Thoracic aorta (tissue), 2 donors: Measurements from ENCODE around the gene VDR. TPM values are rescaled to one million over a fixed set of nuclear protein-coding genes. Genes with fewer than 3 reads are reported as not detected.

Source experiments
- ATAC-seq: fragments of 150-250 bp; one replicate; pipeline ENCODE4 v1.8.0; 2017; ENCODE audit warnings: low read depth; ENCODE audit not compliant: insufficient number of reproducible peaks, low FRiP score
- DNase-seq: peaks from one replicate; pipeline ENCODE4 v3.0.0-alpha.2; 2020; ENCODE audit warnings: low spot score
- H3K27ac ChIP-seq, 2 donors: fragments of 200-600 bp; sonication (generic); 1 replicate in 1 of 2; 2 replicates in 1 of 2; pipeline ENCODE4 v1.5.1; 2016; ENCODE audit warnings: mild to moderate bottlenecking in 2 of 2, moderate library complexity in 2 of 2
- H3K27me3 ChIP-seq: fragments of 200-600 bp; sonication (generic); replicated peaks from 2 replicates; pipeline ENCODE4 v1.6.0; 2016; ENCODE audit warnings: mild to moderate bottlenecking; ENCODE audit not compliant: insufficient read depth
- H3K36me3 ChIP-seq: fragments of 200-600 bp; sonication (generic); one replicate; pipeline ENCODE4 v1.5.1; 2016
- H3K4me1 ChIP-seq, 2 donors: fragments of 200-600 bp; sonication (generic); 1 replicate in 1 of 2; 2 replicates in 1 of 2; pipeline versions ENCODE4 v1.5.1 to v1.6.0; 2016; ENCODE audit warnings: low read depth in 2 of 2, mild to moderate bottlenecking in 1 of 2; ENCODE audit not compliant: control insufficient read depth in 1 of 2
- H3K4me3 ChIP-seq: fragments of 200-600 bp; sonication (generic); 2 replicates; pipeline ENCODE4 v1.5.1; 2016; ENCODE audit warnings: mild to moderate bottlenecking
- H3K9me3 ChIP-seq: fragments of 200-600 bp; sonication (generic); 2 replicates; pipeline ENCODE4 v1.5.1; 2016
- CTCF ChIP-seq: fragments of 200-600 bp; sonication (generic); IDR thresholded peaks from one replicate; pipeline ENCODE4 v1.5.1; 2019; ENCODE audit warnings: antibody characterized with exemption
- total RNA-seq, 2 donors: library from RNA; depleted of rRNA; stranded (reverse); fragments of >200 nt; gene quantifications; one replicate each; pipeline versions ENCODE4 v1.1.0 to v1.2.3, GENCODE V29; 2016

Gene VDR
- total RNA-seq, 2 donors from 2014 or later: 6.8 to 10.3 TPM

- no peak overlapping the region for H3K4me3 ChIP-seq
- TF ChIP-seq CTCF: no peak
- no peak overlapping the region for H3K27ac ChIP-seq
- peaks cover 0 to 4% of the 10 kb centered on the region in 2 donors for H3K4me1 ChIP-seq
- H3K9me3 ChIP-seq: no peaks in the 10 kb centered on the region
- DNase-seq (no peak), ATAC-seq (no peak)
- H3K36me3 ChIP-seq: no peaks in the 10 kb centered on the region
- H3K27me3 ChIP-seq: no peaks in the 10 kb centered on the region
Measured at GRCh38 chr12:47938594-47938993, 33.8 kb upstream of the VDR start.

- no peaks in the 10 kb centered on the region for H3K27me3 ChIP-seq
- H3K4me3 ChIP-seq: no peak overlapping the region
- no peak overlapping the region for H3K27ac ChIP-seq
- DNase-seq (no peak), ATAC-seq (no peak)
- no peaks in the 10 kb centered on the region for H3K9me3 ChIP-seq
- no peak for TF ChIP-seq CTCF
- H3K36me3 ChIP-seq: no peaks in the 10 kb centered on the region
- H3K4me1 ChIP-seq: peaks cover 0 to 4% of the 10 kb centered on the region in 2 donors
Measured at GRCh38 chr12:47938093-47938492, 33.3 kb upstream of the VDR start.

- no peak for DNase-seq
Measured at GRCh38 chr12:47935184-47935583, 30.4 kb upstream of the VDR start.

GRCh38 chr12:47931187-47931586 is 26.4 kb upstream of the VDR start:
- DNase-seq (no peak), ATAC-seq (no peak)
- Histone ChIP-seq H3K27me3 (no peaks in the 10 kb centered on the region), H3K4me1 (no peaks in the 10 kb centered on the region), H3K9me3 (no peaks in the 10 kb centered on the region), H3K36me3 (no peaks in the 10 kb centered on the region), H3K27ac (no peak overlapping the region), H3K4me3 (no peak overlapping the region)
- no peak for TF ChIP-seq CTCF

More at GRCh38 chr12:47935184-47935583, 30.4 kb upstream of the VDR start:
- no peak overlapping the region for H3K4me3 ChIP-seq
- no peaks in the 10 kb centered on the region for H3K4me1 ChIP-seq
- no peak for ATAC-seq
- H3K36me3 ChIP-seq: no peaks in the 10 kb centered on the region
- H3K27ac ChIP-seq: no peak overlapping the region
- no peaks in the 10 kb centered on the region for H3K27me3 ChIP-seq
- H3K9me3 ChIP-seq: no peaks in the 10 kb centered on the region
- TF ChIP-seq CTCF: no peak

GRCh38 chr12:47930634-47931033 is 25.8 kb upstream of the VDR start:
- H3K36me3 ChIP-seq: no peaks in the 10 kb centered on the region
- H3K27ac ChIP-seq: no peak overlapping the region
- H3K4me1 ChIP-seq: no peaks in the 10 kb centered on the region
- TF ChIP-seq CTCF: no peak
- H3K4me3 ChIP-seq: no peak overlapping the region
- H3K9me3 ChIP-seq: no peaks in the 10 kb centered on the region
- DNase-seq: no peak
- H3K27me3 ChIP-seq: no peaks in the 10 kb centered on the region
- no peak for ATAC-seq
